Measurements from ENCODE around the gene ARL15.

DNA sequence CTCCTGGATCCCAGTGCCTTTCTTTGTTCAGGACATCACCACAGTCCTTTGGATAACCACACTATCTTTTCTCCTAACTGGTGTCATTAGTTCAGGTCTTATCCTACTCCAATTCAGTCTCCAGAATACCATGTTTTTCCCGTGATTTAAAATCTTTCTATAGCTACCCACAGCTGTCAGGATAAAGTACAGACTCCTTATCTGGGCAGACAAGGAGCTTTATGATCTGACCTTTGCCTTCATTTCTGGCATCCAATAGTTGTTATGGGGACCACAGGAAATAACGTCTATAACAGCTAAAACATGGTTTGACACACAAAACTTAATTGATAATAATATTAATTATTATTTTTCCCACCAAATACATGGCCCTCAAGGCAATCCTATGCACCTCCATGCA, 125.6 kb downstream of the ARL15 start:
- TF ChIP-seq TCF7L2 (IDR thresholded peaks at IDR 0.05; ENCODE audit: low read depth, low read length) (no peak), POLR2AphosphoS2 (IDR thresholded peaks at IDR 0.05; ENCODE audit: low read length) (no peak), FOS (IDR thresholded peaks at IDR 0.05; ENCODE audit: extremely low read depth, insufficient read length) (no peak), ZBTB8A (IDR thresholded peaks at IDR 0.05; ENCODE audit: partially characterized antibody) (no peak), NFIX (CRISPR knock-in tag; IDR thresholded peaks at IDR 0.05; ENCODE audit: low read depth) (no peak), SMARCB1 (IDR thresholded peaks at IDR 0.05; ENCODE audit: insufficient read length, low read depth) (no peak), FOSL1 (tag; conservative IDR thresholded peaks at IDR 0.05) (no peak), GABPA (tag; conservative IDR thresholded peaks at IDR 0.05; ENCODE audit: low read depth) (no peak)
- TF ChIP-seq, protein P1, sequence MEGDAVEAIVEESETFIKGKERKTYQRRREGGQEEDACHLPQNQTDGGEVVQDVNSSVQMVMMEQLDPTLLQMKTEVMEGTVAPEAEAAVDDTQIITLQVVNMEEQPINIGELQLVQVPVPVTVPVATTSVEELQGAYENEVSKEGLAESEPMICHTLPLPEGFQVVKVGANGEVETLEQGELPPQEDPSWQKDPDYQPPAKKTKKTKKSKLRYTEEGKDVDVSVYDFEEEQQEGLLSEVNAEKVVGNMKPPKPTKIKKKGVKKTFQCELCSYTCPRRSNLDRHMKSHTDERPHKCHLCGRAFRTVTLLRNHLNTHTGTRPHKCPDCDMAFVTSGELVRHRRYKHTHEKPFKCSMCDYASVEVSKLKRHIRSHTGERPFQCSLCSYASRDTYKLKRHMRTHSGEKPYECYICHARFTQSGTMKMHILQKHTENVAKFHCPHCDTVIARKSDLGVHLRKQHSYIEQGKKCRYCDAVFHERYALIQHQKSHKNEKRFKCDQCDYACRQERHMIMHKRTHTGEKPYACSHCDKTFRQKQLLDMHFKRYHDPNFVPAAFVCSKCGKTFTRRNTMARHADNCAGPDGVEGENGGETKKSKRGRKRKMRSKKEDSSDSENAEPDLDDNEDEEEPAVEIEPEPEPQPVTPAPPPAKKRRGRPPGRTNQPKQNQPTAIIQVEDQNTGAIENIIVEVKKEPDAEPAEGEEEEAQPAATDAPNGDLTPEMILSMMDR (IDR thresholded peaks at IDR 0.05 in 2 of 3, conservative IDR thresholded peaks at IDR 0.05 in 1 of 3; ENCODE audit: insufficient read depth in 2 of 3, low read depth in 1 of 3, low read length in 3 of 3): no peak
- TF ChIP-seq, protein P2, sequence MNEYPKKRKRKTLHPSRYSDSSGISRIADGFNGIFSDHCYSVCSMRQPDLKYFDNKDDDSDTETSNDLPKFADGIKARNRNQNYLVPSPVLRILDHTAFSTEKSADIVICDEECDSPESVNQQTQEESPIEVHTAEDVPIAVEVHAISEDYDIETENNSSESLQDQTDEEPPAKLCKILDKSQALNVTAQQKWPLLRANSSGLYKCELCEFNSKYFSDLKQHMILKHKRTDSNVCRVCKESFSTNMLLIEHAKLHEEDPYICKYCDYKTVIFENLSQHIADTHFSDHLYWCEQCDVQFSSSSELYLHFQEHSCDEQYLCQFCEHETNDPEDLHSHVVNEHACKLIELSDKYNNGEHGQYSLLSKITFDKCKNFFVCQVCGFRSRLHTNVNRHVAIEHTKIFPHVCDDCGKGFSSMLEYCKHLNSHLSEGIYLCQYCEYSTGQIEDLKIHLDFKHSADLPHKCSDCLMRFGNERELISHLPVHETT (CRISPR knock-in tag; conservative IDR thresholded peaks at IDR 0.05 in 1 of 2, IDR thresholded peaks at IDR 0.05 in 1 of 2): no peak

Measured in K562 (cell line).